Mesenchymal stem cell (in vitro differentiated cells and primary cell): ENCODE data around the gene TPR.

ENCODE experiments used
- DNase-seq: peaks from one replicate; pipeline ENCODE4 v3.0.0-alpha.2; 2013
- H2AFZ ChIP-seq: one replicate; pipeline ENCODE4 v1.6.1; 2013; ENCODE audit warnings: low read depth, mild to moderate bottlenecking, control low read depth, inconsistent platforms, low read length, moderate library complexity
- H2AK5ac ChIP-seq: 2 replicates; pipeline ENCODE4 v1.6.1; 2013; ENCODE audit warnings: low read length, moderate library complexity, mild to moderate bottlenecking, inconsistent platforms; ENCODE audit not compliant: severe bottlenecking
- H2BK120ac ChIP-seq: one replicate; pipeline ENCODE4 v1.6.1; 2013; ENCODE audit warnings: low read depth, mild to moderate bottlenecking, inconsistent platforms, low read length, moderate library complexity
- H2BK12ac ChIP-seq, 2 experiments: one replicate each; pipeline ENCODE4 v1.6.1; 2013; ENCODE audit warnings: inconsistent platforms in 2 of 2, low read length in 2 of 2, mild to moderate bottlenecking in 2 of 2, moderate library complexity in 2 of 2, control low read depth in 1 of 2
- H2BK15ac ChIP-seq: one replicate; pipeline ENCODE4 v1.6.1; 2013; ENCODE audit warnings: mild to moderate bottlenecking, low read depth, inconsistent platforms; ENCODE audit not compliant: poor library complexity, severe bottlenecking
- H2BK5ac ChIP-seq: 2 replicates; pipeline ENCODE4 v1.6.1; 2013; ENCODE audit warnings: low read depth, mild to moderate bottlenecking, low read length, control low read depth, inconsistent platforms; ENCODE audit not compliant: poor library complexity, severe bottlenecking
- H3K14ac ChIP-seq, 2 experiments: one replicate each; pipeline ENCODE4 v1.6.1; 2013; ENCODE audit warnings: inconsistent platforms in 2 of 2, low read length in 2 of 2, control low read depth in 1 of 2, mild to moderate bottlenecking in 1 of 2, moderate library complexity in 1 of 2
- H3K18ac ChIP-seq, 2 experiments: one replicate each; pipeline ENCODE4 v1.6.1; 2013; ENCODE audit warnings: inconsistent platforms in 2 of 2, low read length in 2 of 2, control low read depth in 1 of 2, low read depth in 1 of 2, mild to moderate bottlenecking in 1 of 2
- H3K23ac ChIP-seq, 2 experiments: one replicate each; pipeline ENCODE4 v1.6.1; 2013; ENCODE audit warnings: inconsistent platforms in 2 of 2, low read length in 2 of 2, mild to moderate bottlenecking in 2 of 2, moderate library complexity in 2 of 2, control low read depth in 1 of 2
- H3K27ac ChIP-seq: 2 replicates; pipeline ENCODE4 v1.5.1; 2013; ENCODE audit warnings: mild to moderate bottlenecking, moderate library complexity, low read length, control low read depth, inconsistent platforms; ENCODE audit not compliant: poor library complexity, severe bottlenecking
- H3K27me3 ChIP-seq, 2 experiments: 2 replicates each; pipeline versions ENCODE4 v1.6.1 to v1.7.0; 2013; ENCODE audit warnings: low read length in 2 of 2, mild to moderate bottlenecking in 2 of 2, moderate library complexity in 2 of 2, control low read depth in 1 of 2, inconsistent platforms in 1 of 2; ENCODE audit not compliant: control insufficient read depth in 1 of 2, insufficient read depth in 1 of 2
- H3K36me3 ChIP-seq, 2 experiments: 2 replicates each; pipeline versions ENCODE4 v1.6.1 to v1.7.0; 2013; ENCODE audit warnings: low read length in 2 of 2, control low read depth in 1 of 2, inconsistent platforms in 1 of 2, low read depth in 1 of 2, mild to moderate bottlenecking in 1 of 2; ENCODE audit not compliant: insufficient read depth in 2 of 2, control insufficient read depth in 1 of 2
- H3K4ac ChIP-seq, 2 experiments: one replicate each; pipeline ENCODE4 v1.6.1; 2013; ENCODE audit warnings: inconsistent platforms in 2 of 2, low read length in 2 of 2, mild to moderate bottlenecking in 2 of 2, moderate library complexity in 2 of 2, control low read depth in 1 of 2, low read depth in 1 of 2
- H3K4me1 ChIP-seq: 2 replicates; pipeline ENCODE4 v1.6.1; 2013; ENCODE audit warnings: low read depth, low read length, control low read depth; ENCODE audit not compliant: control insufficient read depth, insufficient read depth
- H3K4me2 ChIP-seq: 2 replicates; pipeline ENCODE4 v1.6.1; 2013; ENCODE audit warnings: low read length, mild to moderate bottlenecking, inconsistent platforms; ENCODE audit not compliant: poor library complexity, severe bottlenecking
- H3K4me3 ChIP-seq, 2 experiments: 2 replicates each; pipeline versions ENCODE4 v1.5.1 to v1.7.0; 2013; ENCODE audit warnings: low read length in 2 of 2, mild to moderate bottlenecking in 2 of 2, control low read depth in 1 of 2, low read depth in 1 of 2; ENCODE audit not compliant: insufficient read depth in 1 of 2
- H3K79me1 ChIP-seq: replicated peaks from 2 replicates; pipeline ENCODE4 v1.6.1; 2013; ENCODE audit warnings: mild to moderate bottlenecking, control low read depth, low read length, inconsistent platforms; ENCODE audit not compliant: poor library complexity, severe bottlenecking
- H3K9ac ChIP-seq: 2 replicates; pipeline ENCODE4 v1.7.0; 2013; ENCODE audit warnings: mild to moderate bottlenecking, low read length, moderate library complexity
- H3K9me3 ChIP-seq: 2 replicates; pipeline ENCODE4 v1.7.0; 2013; ENCODE audit warnings: mild to moderate bottlenecking, low read length; ENCODE audit not compliant: control insufficient read depth
- H4K8ac ChIP-seq: one replicate; pipeline ENCODE4 v1.6.1; 2013; ENCODE audit warnings: inconsistent platforms, mild to moderate bottlenecking, low read length, moderate library complexity
- H4K91ac ChIP-seq: one replicate; pipeline ENCODE4 v1.6.1; 2013; ENCODE audit warnings: mild to moderate bottlenecking, low read length, inconsistent platforms
- WGBS: methylation state at CpG from one replicate; pipeline ENCODE4 v1.1.7; 2013; ENCODE audit warnings: mixed read lengths; 5-methylcytosine and 5-hydroxymethylcytosine counted together

Gene TPR

GRCh38 chr1:186391841-186392240, 16.8 kb upstream of the TPR start:
- no peak overlapping the region for H4K91ac ChIP-seq
- H3K9ac ChIP-seq: no peak overlapping the region
- H2BK15ac ChIP-seq: no peak overlapping the region
- no peak for DNase-seq
- no peak overlapping the region for H4K8ac ChIP-seq
- peaks cover 6% of the 10 kb centered on the region for H3K79me1 ChIP-seq
- no peaks in the 10 kb centered on the region for H3K9me3 ChIP-seq
- no peak overlapping the region for H3K14ac ChIP-seq
- no peak overlapping the region for H3K18ac ChIP-seq
- H3K23ac ChIP-seq: no peak overlapping the region
- H3K27ac ChIP-seq: no peak overlapping the region
- no peak overlapping the region for H2BK5ac ChIP-seq
- no peak overlapping the region for H2BK120ac ChIP-seq
- no peak overlapping the region for H2AFZ ChIP-seq
- no peaks in the 10 kb centered on the region for H3K27me3 ChIP-seq
- H3K4me1 ChIP-seq: peaks cover 2% of the 10 kb centered on the region
- no peak overlapping the region for H3K4ac ChIP-seq
- H3K4me2 ChIP-seq: no peak overlapping the region
- WGBS: 100% methylated on average over 2 of the region's 4 CpGs
- no peak overlapping the region for H3K4me3 ChIP-seq
- peaks cover 9 to 92% of the 10 kb centered on the region in 2 experiments for H3K36me3 ChIP-seq
- no peak overlapping the region for H2BK12ac ChIP-seq
- no peak overlapping the region for H2AK5ac ChIP-seq

GRCh38 chr1:186390925-186391324, 15.9 kb upstream of the TPR start:
- H2BK15ac ChIP-seq: no peak overlapping the region
- no peak overlapping the region for H3K4me3 ChIP-seq
- no peak overlapping the region for H3K18ac ChIP-seq
- H3K9me3 ChIP-seq: no peaks in the 10 kb centered on the region
- no peak overlapping the region for H3K23ac ChIP-seq
- H3K36me3 ChIP-seq: peaks cover 9 to 90% of the 10 kb centered on the region in 2 experiments
- H4K91ac ChIP-seq: no peak overlapping the region
- peaks cover 5% of the 10 kb centered on the region for H3K79me1 ChIP-seq
- WGBS: no CpG with 5 or more reads among the region's 1 CpG
- no peak overlapping the region for H2AK5ac ChIP-seq
- H4K8ac ChIP-seq: no peak overlapping the region
- no peak overlapping the region for H3K27ac ChIP-seq
- no peak overlapping the region for H2BK5ac ChIP-seq
- no peak for DNase-seq
- H3K4ac ChIP-seq: no peak overlapping the region
- H2BK12ac ChIP-seq: no peak overlapping the region
- no peak overlapping the region for H3K9ac ChIP-seq
- H3K27me3 ChIP-seq: no peaks in the 10 kb centered on the region
- no peak overlapping the region for H2BK120ac ChIP-seq
- H3K14ac ChIP-seq: no peak overlapping the region
- H3K4me1 ChIP-seq: no peaks in the 10 kb centered on the region
- H3K4me2 ChIP-seq: no peak overlapping the region
- no peak overlapping the region for H2AFZ ChIP-seq

- 100% methylated on average over 2 of the region's 3 CpGs for WGBS
- H2BK5ac ChIP-seq: no peak overlapping the region
- no peak overlapping the region for H3K23ac ChIP-seq
Observed at GRCh38 chr1:186386725-186387383, 11.8 kb upstream of the TPR start.

GRCh38 chr1:186375929-186376319, 871 bp upstream of the TPR start:
- H3K4me2 ChIP-seq: peak overlapping the region; percentile 4
- no peak overlapping the region for H2BK12ac ChIP-seq
- H3K4me3 ChIP-seq: peak overlapping the region; percentile 61 to 100
- H3K23ac ChIP-seq: no peak overlapping the region
- H3K18ac ChIP-seq: peak overlapping the region; percentile 45 to 67
- H2BK120ac ChIP-seq: no peak overlapping the region
- H2AFZ ChIP-seq: peak overlapping the region; percentile 15
- H3K27ac ChIP-seq: peak overlapping the region; percentile 90
- no peak for DNase-seq
- H2BK5ac ChIP-seq: no peak overlapping the region
- peak overlapping the region; percentile 83 for H4K8ac ChIP-seq
- no peak overlapping the region for H3K14ac ChIP-seq
- peaks cover 5% of the 10 kb centered on the region for H3K79me1 ChIP-seq
- peak overlapping the region in 1 of 2 experiments; percentile 79 for H3K4ac ChIP-seq
- peaks cover 3% of the 10 kb centered on the region for H3K4me1 ChIP-seq
- WGBS: 0% methylated on average over 8 of the region's 12 CpGs
- peak overlapping the region; percentile 99 for H3K9ac ChIP-seq
- H2AK5ac ChIP-seq: no peak overlapping the region
- no peaks in the 10 kb centered on the region for H3K27me3 ChIP-seq
- peak overlapping the region; percentile 43 for H4K91ac ChIP-seq
- H2BK15ac ChIP-seq: no peak overlapping the region
- peaks cover 5 to 46% of the 10 kb centered on the region in 2 experiments for H3K36me3 ChIP-seq
- no peaks in the 10 kb centered on the region for H3K9me3 ChIP-seq

More at GRCh38 chr1:186386725-186387383, 11.8 kb upstream of the TPR start:
- no peak overlapping the region for H3K9ac ChIP-seq
- no peaks in the 10 kb centered on the region for H3K27me3 ChIP-seq
- H3K18ac ChIP-seq: no peak overlapping the region
- no peak overlapping the region for H3K4me3 ChIP-seq
- H3K9me3 ChIP-seq: no peaks in the 10 kb centered on the region
- H4K91ac ChIP-seq: no peak overlapping the region
- no peak overlapping the region for H4K8ac ChIP-seq
- H2BK120ac ChIP-seq: no peak overlapping the region
- H2BK15ac ChIP-seq: no peak overlapping the region
- no peak overlapping the region for H2AFZ ChIP-seq
- no peaks in the 10 kb centered on the region for H3K4me1 ChIP-seq
- H3K36me3 ChIP-seq: peaks cover 10 to 91% of the 10 kb centered on the region in 2 experiments
- H2BK12ac ChIP-seq: no peak overlapping the region
- H3K14ac ChIP-seq: no peak overlapping the region
- H3K4ac ChIP-seq: no peak overlapping the region
- no peak overlapping the region for H3K27ac ChIP-seq
- no peak for DNase-seq
- H3K79me1 ChIP-seq: peaks cover 12% of the 10 kb centered on the region
- H3K4me2 ChIP-seq: no peak overlapping the region
- H2AK5ac ChIP-seq: no peak overlapping the region
